Measurements from ENCODE around the gene GIT2. TPM values are rescaled to one million over a fixed set of nuclear protein-coding genes. Genes with fewer than 3 reads are reported as not detected.

The GIT2 gene
- total and polyA plus RNA-seq, 2 of the 13 experiments (the other 11 are each of a cell fraction or from before 2014, with no cell fraction given): 18.4 to 19.8 TPM

- TF ChIP-seq ZNF496 (CRISPR knock-in tag; IDR thresholded peaks at IDR 0.05; ENCODE audit: insufficient replicate concordance) (no peak), SP5 (CRISPR knock-in tag; IDR thresholded peaks at IDR 0.05; ENCODE audit: borderline replicate concordance, low read depth) (peak; percentile 55; the same call in 1 of the 2 replicates), LRRFIP1 (CRISPR knock-in tag; conservative IDR thresholded peaks at IDR 0.05) (no peak), IRF2 (CRISPR knock-in tag; IDR thresholded peaks at IDR 0.05) (no peak), ZNF557 (CRISPR knock-in tag; IDR thresholded peaks at IDR 0.05) (no peak), SNAI1 (CRISPR knock-in tag; IDR thresholded peaks at IDR 0.05; ENCODE audit: borderline replicate concordance) (no peak), ATM (IDR thresholded peaks at IDR 0.05; ENCODE audit: borderline replicate concordance) (no peak), ZNF335 (CRISPR knock-in tag; IDR thresholded peaks at IDR 0.05) (peak; percentile 16; the same call in 1 of the 2 replicates), ZNF784 (CRISPR knock-in tag; IDR thresholded peaks at IDR 0.05; ENCODE audit: borderline replicate concordance) (no peak; the same call in 1 of the 2 replicates), ATF7-NPFF (CRISPR knock-in tag; IDR thresholded peaks at IDR 0.05; ENCODE audit: low read depth) (no peak), GMEB1 (CRISPR knock-in tag; IDR thresholded peaks at IDR 0.05; ENCODE audit: borderline replicate concordance) (peak; percentile 18; the same call in 1 of the 2 replicates), ZC3H4 (CRISPR knock-in tag; IDR thresholded peaks at IDR 0.05; ENCODE audit: borderline replicate concordance) (no peak), HOXA5 (CRISPR knock-in tag; IDR thresholded peaks at IDR 0.05) (0 out of 2 replicates have a peak, but pooled peaks have one; percentile 41), ZNF296 (CRISPR knock-in tag; conservative IDR thresholded peaks at IDR 0.05) (no peak), SATB2 (CRISPR knock-in tag; IDR thresholded peaks at IDR 0.05) (no peak), ONECUT2 (CRISPR knock-in tag; IDR thresholded peaks at IDR 0.05) (no peak), ARID5B (CRISPR knock-in tag; IDR thresholded peaks at IDR 0.05) (peak; percentile 82), ZNF674 (CRISPR knock-in tag; IDR thresholded peaks at IDR 0.05; ENCODE audit: low read depth) (no peak), RARG (CRISPR knock-in tag; IDR thresholded peaks at IDR 0.05; ENCODE audit: low read depth) (no peak), THAP7 (CRISPR knock-in tag; IDR thresholded peaks at IDR 0.05) (no peak)
These were observed 39.5 kb upstream of the GIT2 start (continued) for GRCh38 chr12:110035534-110036104.

Data from HepG2 (cell line).